ENCODE results near the gene GRP.

- no peak for TF ChIP-seq POLR2AphosphoS5 (IDR thresholded peaks at IDR 0.05; ENCODE audit: low read depth, low read length)
- TF ChIP-seq POLR2A (IDR thresholded peaks at IDR 0.05; ENCODE audit: low read depth, low read length) = no peak
These were observed 48.3 kb downstream of the GRP start for GRCh38 chr18:59268127-59268720.
